ENCODE measurements around the gene BDKRB1.

GRCh38 chr14:96229315-96229714, 26.7 kb upstream of the BDKRB1 start:
- no peak for TF ChIP-seq CTCF (IDR thresholded peaks at IDR 0.05; ENCODE audit: low read depth, low read length)
- TF ChIP-seq EZH2phosphoT487 (IDR thresholded peaks at IDR 0.05; ENCODE audit: low read depth) = no peak

Measured in OCI-LY3 (cell line).